Keratinocyte (primary cell): ENCODE data around the gene FAM185A.

ENCODE experiments used
- CTCF ChIP-seq, 3 experiments: IDR thresholded peaks in 1 of 3; conservative IDR thresholded peaks in 1 of 3; optimal IDR thresholded peaks in 1 of 3; 2 replicates in 2 of 3; 3 replicates in 1 of 3; pipeline versions ENCODE3 to v1.5.1; 2011; ENCODE audit warnings: low read length in 3 of 3, mild to moderate bottlenecking in 3 of 3, moderate library complexity in 2 of 3, control low read depth in 1 of 3, inconsistent platforms in 1 of 3; ENCODE audit not compliant: insufficient read depth in 2 of 3; ENCODE audit errors: extremely low read depth in 1 of 3
- EZH2 ChIP-seq: IDR thresholded peaks from one replicate; pipeline ENCODE4 v1.6.1; 2012; ENCODE audit warnings: inconsistent platforms, mild to moderate bottlenecking, low read length, moderate library complexity

- TF ChIP-seq EZH2: no peak
- no peak for TF ChIP-seq CTCF (optimal IDR thresholded peaks at IDR 0.05 in 1 of 3, IDR thresholded peaks at IDR 0.05 in 1 of 3, conservative IDR thresholded peaks at IDR 0.05 in 1 of 3; ENCODE audit: extremely low read depth in 1 of 3, insufficient read depth in 2 of 3, low read length in 3 of 3)
These were observed 100.7 kb downstream of the FAM185A start for GRCh38 chr7:102849538-102849937.
